Tibial nerve (tissue), 4 donors: ENCODE measurements around the gene MAN1B1. TPM values are rescaled to one million over a fixed set of nuclear protein-coding genes. Genes with fewer than 3 reads are reported as not detected.

ENCODE experiments used
- DNase-seq, 2 donors: peaks; one replicate each; pipeline ENCODE4 v3.0.0-alpha.2; 2019; ENCODE audit warnings: low spot score in 2 of 2
- H3K27ac ChIP-seq, 4 donors: fragments of 200-600 bp; sonication (generic) in 3 of 4; one replicate each; pipeline ENCODE4 v1.5.1; 2017 to 2019; ENCODE audit warnings: mild to moderate bottlenecking in 1 of 4
- H3K27me3 ChIP-seq, 2 donors: fragments of 200-600 bp; sonication (generic) in 1 of 2; one replicate each; pipeline versions ENCODE4 v1.5.1 to v1.6.0; 2017 to 2019
- H3K36me3 ChIP-seq, 3 donors: fragments of 200-600 bp; sonication (generic); one replicate each; pipeline ENCODE4 v1.5.1; 2018 to 2019
- H3K4me1 ChIP-seq, 4 donors: fragments of 200-600 bp; sonication (generic) in 3 of 4; one replicate each; pipeline ENCODE4 v1.5.1; 2017 to 2019
- H3K4me3 ChIP-seq, 4 donors: fragments of 200-600 bp; sonication (generic) in 3 of 4; one replicate each; pipeline ENCODE4 v1.5.1; 2017 to 2019; ENCODE audit warnings: mild to moderate bottlenecking in 1 of 4, moderate library complexity in 1 of 4
- H3K9me3 ChIP-seq, 4 donors: fragments of 200-600 bp; sonication (generic) in 3 of 4; one replicate each; pipeline ENCODE4 v1.5.1; 2017 to 2019
- EP300 ChIP-seq, 2 donors: sonication (generic); formaldehyde crosslinking; IDR thresholded peaks; one replicate each; pipeline ENCODE4 v1.6.1; 2017; ENCODE audit warnings: antibody characterized with exemption in 2 of 2, mild to moderate bottlenecking in 1 of 2
- POLR2A ChIP-seq, 2 donors: fragments of 450-650 bp; IDR thresholded peaks; one replicate each; pipeline ENCODE4 v1.6.1; 2017; ENCODE audit warnings: antibody characterized with exemption in 2 of 2, mild to moderate bottlenecking in 2 of 2, moderate library complexity in 2 of 2
- WGBS, 2 donors: methylation state at CpG; one replicate each; pipeline ENCODE4 v1.1.5; 2018; 5-methylcytosine and 5-hydroxymethylcytosine counted together
- total RNA-seq, 4 donors: library from RNA; depleted of rRNA; stranded (reverse); fragments of >200 nt; gene quantifications; one replicate each; pipeline ENCODE4 v1.1.0, GENCODE V29; 2016
- TF ChIP-seq, protein P1 (sequence below), 5 experiments: fragments of 200-600 bp in 3 of 5; fragments of 450-650 bp in 2 of 5; sonication (generic) in 3 of 5; IDR thresholded peaks; one replicate each; pipeline ENCODE4 v1.5.1; 2016 to 2019; ENCODE audit warnings: antibody characterized with exemption in 5 of 5, mild to moderate bottlenecking in 3 of 5, moderate library complexity in 2 of 5

MAN1B1 gene
- total RNA-seq, 4 donors from 2014 or later: 47.3 to 58.1 (median 52.1) TPM

DNA sequence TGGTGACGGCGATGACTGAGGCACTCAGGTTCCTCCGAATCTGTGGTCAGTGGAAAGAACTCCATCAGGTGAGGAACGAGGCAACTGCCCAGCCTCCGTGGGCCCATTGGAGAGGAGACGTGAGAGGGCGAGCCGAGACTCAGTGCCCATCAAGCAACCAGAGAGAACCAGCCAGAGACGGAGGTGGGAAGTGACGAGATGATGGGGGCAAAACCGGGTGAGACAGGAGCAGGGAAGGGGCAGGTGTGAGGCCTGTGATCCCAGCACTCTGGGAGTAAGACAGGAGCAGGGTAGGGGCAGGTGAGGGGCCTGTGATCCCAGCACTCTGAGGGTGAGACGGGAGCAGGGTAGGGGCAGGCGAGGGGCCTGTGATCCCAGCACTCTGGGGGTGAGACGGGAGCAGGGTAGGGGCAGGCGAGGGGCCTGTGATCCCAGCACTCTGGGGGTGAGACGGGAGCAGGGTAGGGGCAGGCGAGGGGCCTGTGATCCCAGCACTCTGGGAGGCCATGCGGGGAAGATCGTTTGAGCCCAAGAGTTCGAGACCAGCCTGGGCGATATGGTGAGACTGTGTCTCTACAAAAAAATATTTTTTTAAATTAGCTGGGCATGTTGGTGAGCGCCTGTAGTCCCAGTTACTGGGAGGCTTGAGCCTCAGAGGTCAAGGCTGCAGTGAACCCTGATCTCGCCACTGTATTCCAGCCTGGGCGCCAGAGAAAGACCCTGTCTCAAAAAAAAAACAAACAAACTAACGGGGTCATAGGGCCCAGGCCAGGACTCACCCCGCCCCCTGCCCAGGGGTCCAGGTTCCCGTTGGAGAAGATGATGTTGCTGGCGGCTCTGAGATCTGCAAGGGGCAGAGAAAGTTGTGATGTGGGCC is 24.4 kb downstream of the MAN1B1 start:
- no peaks in the 10 kb centered on the region for H3K9me3 ChIP-seq
- H3K27me3 ChIP-seq: no peaks in the 10 kb centered on the region
- no peak overlapping the region for H3K4me3 ChIP-seq
- H3K36me3 ChIP-seq: peaks cover 0 to 73% (median 18%) of the 10 kb centered on the region in 3 donors
- no peak for DNase-seq
- no peak overlapping the region for H3K27ac ChIP-seq
- WGBS, 2 donors: 78 to 80% methylated on average over 28 of the region's 28 CpGs
- H3K4me1 ChIP-seq: peaks cover 0 to 19% (median 6%) of the 10 kb centered on the region in 4 donors
- TF ChIP-seq POLR2A (IDR thresholded peaks at IDR 0.05): no peak

DNA sequence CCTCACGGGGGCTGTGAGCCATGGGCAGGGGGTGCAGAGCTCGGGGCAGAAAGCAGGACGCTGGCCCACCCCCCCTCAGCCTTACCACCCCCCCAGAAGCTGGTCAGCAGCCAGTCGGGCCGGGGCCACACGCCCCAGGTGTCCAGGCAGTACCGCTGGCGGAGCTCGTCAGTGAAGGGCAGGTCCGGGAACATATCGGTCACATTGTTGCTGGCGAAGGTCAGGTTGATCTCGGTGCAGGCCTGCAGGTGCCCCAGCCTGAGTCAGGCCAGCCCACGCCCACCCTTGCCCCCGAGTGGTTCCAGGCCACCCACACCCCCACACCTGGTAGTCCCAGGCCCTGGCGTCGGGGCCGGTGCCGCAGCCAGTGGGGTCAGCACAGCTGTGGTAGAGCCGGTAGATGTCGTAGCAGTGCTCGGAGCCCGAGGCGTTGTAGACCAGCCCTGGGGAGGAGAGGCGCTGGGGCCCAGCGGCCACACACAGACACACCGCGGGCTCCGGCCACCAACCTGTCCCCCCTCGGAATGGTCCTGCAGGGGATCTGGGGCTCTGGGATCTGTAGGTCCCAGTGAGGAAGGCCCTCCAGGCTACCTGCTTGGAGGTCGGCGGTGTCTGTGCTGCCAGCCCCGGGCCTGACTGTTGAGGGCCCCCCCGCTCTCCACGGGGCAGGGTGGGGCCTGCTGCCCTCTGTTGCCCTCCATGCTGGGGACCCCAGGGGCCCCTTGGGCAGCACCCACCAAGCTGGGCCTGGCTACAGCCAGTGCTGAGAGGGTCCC is 25.2 kb downstream of the MAN1B1 start:
- no peak overlapping the region for H3K27ac ChIP-seq
- WGBS, 2 donors: 89 to 90% methylated on average over 29 to 30 of the region's 35 CpGs
- TF ChIP-seq POLR2A (IDR thresholded peaks at IDR 0.05): no peak
- TF ChIP-seq EP300 (IDR thresholded peaks at IDR 0.05): no peak
- TF ChIP-seq, protein P1, sequence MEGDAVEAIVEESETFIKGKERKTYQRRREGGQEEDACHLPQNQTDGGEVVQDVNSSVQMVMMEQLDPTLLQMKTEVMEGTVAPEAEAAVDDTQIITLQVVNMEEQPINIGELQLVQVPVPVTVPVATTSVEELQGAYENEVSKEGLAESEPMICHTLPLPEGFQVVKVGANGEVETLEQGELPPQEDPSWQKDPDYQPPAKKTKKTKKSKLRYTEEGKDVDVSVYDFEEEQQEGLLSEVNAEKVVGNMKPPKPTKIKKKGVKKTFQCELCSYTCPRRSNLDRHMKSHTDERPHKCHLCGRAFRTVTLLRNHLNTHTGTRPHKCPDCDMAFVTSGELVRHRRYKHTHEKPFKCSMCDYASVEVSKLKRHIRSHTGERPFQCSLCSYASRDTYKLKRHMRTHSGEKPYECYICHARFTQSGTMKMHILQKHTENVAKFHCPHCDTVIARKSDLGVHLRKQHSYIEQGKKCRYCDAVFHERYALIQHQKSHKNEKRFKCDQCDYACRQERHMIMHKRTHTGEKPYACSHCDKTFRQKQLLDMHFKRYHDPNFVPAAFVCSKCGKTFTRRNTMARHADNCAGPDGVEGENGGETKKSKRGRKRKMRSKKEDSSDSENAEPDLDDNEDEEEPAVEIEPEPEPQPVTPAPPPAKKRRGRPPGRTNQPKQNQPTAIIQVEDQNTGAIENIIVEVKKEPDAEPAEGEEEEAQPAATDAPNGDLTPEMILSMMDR (IDR thresholded peaks at IDR 0.05): no peak
- H3K4me3 ChIP-seq: no peak overlapping the region
- H3K9me3 ChIP-seq: no peaks in the 10 kb centered on the region
- peaks cover 0 to 19% (median 6%) of the 10 kb centered on the region in 4 donors for H3K4me1 ChIP-seq
- peaks cover 0 to 65% (median 18%) of the 10 kb centered on the region in 3 donors for H3K36me3 ChIP-seq
- no peak for DNase-seq
- no peaks in the 10 kb centered on the region for H3K27me3 ChIP-seq

DNA sequence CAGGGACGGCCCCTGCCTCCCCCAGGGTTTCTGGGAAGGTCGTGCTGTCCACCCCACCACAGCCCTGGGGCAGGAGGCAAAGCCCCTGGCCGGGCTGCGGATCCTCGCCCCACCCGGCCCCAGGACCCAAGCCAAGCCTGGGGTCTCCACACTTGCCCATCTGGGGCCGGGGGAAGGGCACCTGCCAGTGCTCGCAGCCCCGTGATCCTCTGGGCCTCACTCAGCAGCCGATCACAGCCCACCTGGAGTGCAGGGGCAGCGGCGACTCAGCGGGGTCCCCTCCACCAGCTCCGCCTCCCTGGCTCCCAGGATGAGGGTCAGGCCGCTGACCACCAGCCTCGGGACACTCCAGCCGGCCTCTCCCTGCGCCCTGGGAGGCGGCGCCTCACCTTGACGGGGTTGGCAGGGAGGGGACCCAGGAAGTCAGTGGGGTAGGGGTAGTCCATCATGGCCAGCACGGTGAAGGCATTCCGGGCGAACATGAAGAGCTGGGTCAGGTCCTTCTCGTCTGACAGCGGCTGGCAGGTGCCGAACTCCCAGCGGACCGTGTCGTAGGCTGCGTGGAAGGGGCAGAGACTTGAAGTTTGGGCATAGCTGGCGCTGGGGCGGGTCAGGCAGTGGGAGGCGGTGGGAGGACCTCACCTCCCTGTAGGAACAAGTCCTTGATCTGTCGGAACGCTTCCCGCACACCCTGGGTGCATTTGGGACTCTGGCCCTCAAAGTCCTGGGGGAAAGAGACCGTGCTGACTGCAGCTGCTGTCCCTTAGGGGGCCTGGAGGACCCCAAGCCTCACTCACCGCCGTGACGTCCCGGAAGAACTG is 26.0 kb downstream of the MAN1B1 start:
- peaks cover 0 to 19% (median 6%) of the 10 kb centered on the region in 4 donors for H3K4me1 ChIP-seq
- H3K36me3 ChIP-seq: peaks cover 0 to 57% (median 11%) of the 10 kb centered on the region in 3 donors
- DNase-seq: no peak
- no peak overlapping the region for H3K4me3 ChIP-seq
- H3K27ac ChIP-seq: no peak overlapping the region
- no peaks in the 10 kb centered on the region for H3K27me3 ChIP-seq
- WGBS, 2 donors: 92% methylated on average over 23 to 28 of the region's 42 CpGs
- H3K9me3 ChIP-seq: no peaks in the 10 kb centered on the region
- TF ChIP-seq POLR2A (IDR thresholded peaks at IDR 0.05) (no peak), EP300 (IDR thresholded peaks at IDR 0.05) (no peak)
- TF ChIP-seq, protein P1 (IDR thresholded peaks at IDR 0.05): no peak

DNA sequence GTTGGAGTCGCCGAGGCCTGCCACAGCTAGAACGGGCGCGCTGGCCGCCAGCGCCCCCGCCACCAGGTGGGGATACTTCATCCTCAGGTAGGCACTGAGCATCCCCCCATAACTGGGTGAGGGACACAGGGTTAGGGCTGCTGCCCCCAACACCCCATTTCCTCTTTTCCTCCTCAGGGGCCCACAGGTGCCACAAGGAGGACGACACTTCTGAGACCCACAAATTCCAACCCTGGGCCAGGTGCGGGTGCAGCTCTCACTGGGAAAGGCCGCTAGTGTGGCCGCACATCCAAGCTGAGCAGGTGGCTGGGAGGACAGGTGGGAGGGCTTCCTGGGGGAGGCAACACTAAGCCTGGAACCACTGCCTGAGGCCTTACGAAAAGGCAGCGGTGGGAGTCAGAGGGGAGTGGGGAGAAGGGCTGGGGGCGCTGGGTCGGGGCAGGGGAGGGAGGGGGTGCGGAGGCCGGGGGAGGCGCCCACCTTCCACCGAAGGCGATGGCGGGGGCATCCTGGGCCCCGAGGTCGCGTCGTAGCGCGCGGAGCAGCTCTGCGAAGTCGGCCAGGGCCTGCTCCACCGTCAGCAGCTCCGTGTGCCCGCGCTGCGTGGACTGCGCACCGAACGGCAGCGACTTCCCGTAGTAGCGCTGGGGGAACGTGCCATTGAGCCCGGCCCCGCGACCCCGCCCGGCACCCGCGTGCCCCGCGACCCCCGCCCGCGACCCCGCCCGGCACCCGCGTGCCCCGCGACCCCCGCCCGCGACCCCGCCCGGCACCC is 26.8 kb downstream of the MAN1B1 start:
- Histone ChIP-seq H3K36me3 (peaks cover 0 to 49% (median 6%) of the 10 kb centered on the region in 3 donors), H3K9me3 (no peaks in the 10 kb centered on the region), H3K4me3 (peak overlapping the region in 3 of 4 donors; percentile 32 to 91 (median 77)), H3K4me1 (peaks cover 0 to 19% (median 6%) of the 10 kb centered on the region in 4 donors), H3K27ac (no peak overlapping the region), H3K27me3 (no peaks in the 10 kb centered on the region)
- TF ChIP-seq EP300 (IDR thresholded peaks at IDR 0.05): no peak
- TF ChIP-seq, protein P1 (IDR thresholded peaks at IDR 0.05): no peak
- no peak for TF ChIP-seq POLR2A (IDR thresholded peaks at IDR 0.05)
- no peak for DNase-seq
- 47 to 91% methylated on average over 6 to 30 of the region's 66 CpGs for WGBS, 2 donors
